Osteoblast (primary cell): ENCODE results near the gene CLEC16A. TPM values are rescaled to one million over a fixed set of nuclear protein-coding genes. Genes with fewer than 3 reads are reported as not detected.

ENCODE experiments used
- DNase-seq: peaks from one replicate; pipeline ENCODE4 v3.0.0; 2011; ENCODE audit warnings: low spot score, mixed read lengths; ENCODE audit not compliant: insufficient read length; ENCODE audit errors: missing footprints
- H2AFZ ChIP-seq: 2 replicates; pipeline ENCODE4 v1.6.0; 2011; ENCODE audit warnings: mild to moderate bottlenecking, low read length
- H3K27ac ChIP-seq: 2 replicates; pipeline ENCODE4 v1.5.1; 2011; ENCODE audit warnings: mild to moderate bottlenecking, low read depth, low read length, moderate library complexity
- H3K27me3 ChIP-seq: 2 replicates; pipeline ENCODE4 v1.6.0; 2012; ENCODE audit warnings: mild to moderate bottlenecking, control low read depth, inconsistent platforms, low read length, moderate library complexity; ENCODE audit not compliant: insufficient read depth
- H3K36me3 ChIP-seq: 2 replicates; pipeline ENCODE4 v1.5.1; 2011; ENCODE audit warnings: mild to moderate bottlenecking, low read length, control low read depth, moderate library complexity; ENCODE audit not compliant: insufficient read depth
- H3K4me1 ChIP-seq: 2 replicates; pipeline ENCODE4 v1.5.1; 2011; ENCODE audit warnings: mild to moderate bottlenecking, low read length, control low read depth, moderate library complexity; ENCODE audit not compliant: insufficient read depth
- H3K4me2 ChIP-seq: 2 replicates; pipeline ENCODE4 v1.6.0; 2011; ENCODE audit warnings: mild to moderate bottlenecking, low read length; ENCODE audit not compliant: insufficient read depth
- H3K4me3 ChIP-seq: fragments of 200-600 bp; sonication (generic); 3 replicates; pipeline ENCODE4 v1.5.1; 2012; ENCODE audit warnings: mild to moderate bottlenecking, low read length, inconsistent platforms; ENCODE audit not compliant: insufficient read depth
- H3K79me2 ChIP-seq: 2 replicates; pipeline ENCODE4 v1.6.0; 2012; ENCODE audit warnings: mild to moderate bottlenecking, low read length, control low read depth, inconsistent platforms; ENCODE audit not compliant: insufficient read depth
- H3K9me3 ChIP-seq: 2 replicates; pipeline ENCODE4 v1.5.1; 2011; ENCODE audit warnings: low read depth, low read length, control low read depth
- H4K20me1 ChIP-seq: 2 replicates; pipeline ENCODE4 v1.6.0; 2012; ENCODE audit warnings: mild to moderate bottlenecking, low read length, control low read depth; ENCODE audit not compliant: insufficient read depth
- total RNA-seq: library from RNA; depleted of rRNA; stranded (reverse); fragments of >200 nt; gene quantifications from 2 replicates; pipeline ENCODE4 v1.2.3, GENCODE V29; 2012
- TF ChIP-seq, protein P1 (sequence below): IDR thresholded peaks from 2 replicates; pipeline ENCODE4 v1.5.1; 2011; ENCODE audit warnings: mild to moderate bottlenecking, low read depth, low read length, moderate library complexity; ENCODE audit errors: extremely low read depth

The CLEC16A gene
- total RNA-seq, 1 donor: 25.7 TPM

DNA sequence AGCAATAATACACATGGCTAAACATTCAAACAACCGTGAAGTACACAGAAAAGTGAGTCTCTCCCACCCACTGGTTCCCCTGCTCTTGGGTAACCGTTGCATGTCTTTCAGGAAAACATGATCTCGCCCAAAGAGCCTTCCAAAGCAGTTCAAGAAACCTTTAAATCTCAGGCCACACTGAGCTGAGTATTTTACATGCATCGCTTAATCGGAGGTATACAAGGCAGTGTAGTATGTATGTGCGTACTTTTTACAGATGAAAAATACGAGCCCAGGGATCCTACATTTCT, 1.4 kb upstream of the CLEC16A start:
- Histone ChIP-seq H3K27ac (no peak overlapping the region), H3K36me3 (peaks cover 6% of the 10 kb centered on the region), H3K4me3 (peak overlapping the region; percentile 81), H3K79me2 (peaks cover 71% of the 10 kb centered on the region), H4K20me1 (peaks cover 50% of the 10 kb centered on the region), H2AFZ (peak overlapping the region; percentile 99), H3K9me3 (no peaks in the 10 kb centered on the region), H3K4me2 (peak overlapping the region; percentile 100), H3K27me3 (no peaks in the 10 kb centered on the region), H3K4me1 (peaks cover 62% of the 10 kb centered on the region)
- TF ChIP-seq, protein P1, sequence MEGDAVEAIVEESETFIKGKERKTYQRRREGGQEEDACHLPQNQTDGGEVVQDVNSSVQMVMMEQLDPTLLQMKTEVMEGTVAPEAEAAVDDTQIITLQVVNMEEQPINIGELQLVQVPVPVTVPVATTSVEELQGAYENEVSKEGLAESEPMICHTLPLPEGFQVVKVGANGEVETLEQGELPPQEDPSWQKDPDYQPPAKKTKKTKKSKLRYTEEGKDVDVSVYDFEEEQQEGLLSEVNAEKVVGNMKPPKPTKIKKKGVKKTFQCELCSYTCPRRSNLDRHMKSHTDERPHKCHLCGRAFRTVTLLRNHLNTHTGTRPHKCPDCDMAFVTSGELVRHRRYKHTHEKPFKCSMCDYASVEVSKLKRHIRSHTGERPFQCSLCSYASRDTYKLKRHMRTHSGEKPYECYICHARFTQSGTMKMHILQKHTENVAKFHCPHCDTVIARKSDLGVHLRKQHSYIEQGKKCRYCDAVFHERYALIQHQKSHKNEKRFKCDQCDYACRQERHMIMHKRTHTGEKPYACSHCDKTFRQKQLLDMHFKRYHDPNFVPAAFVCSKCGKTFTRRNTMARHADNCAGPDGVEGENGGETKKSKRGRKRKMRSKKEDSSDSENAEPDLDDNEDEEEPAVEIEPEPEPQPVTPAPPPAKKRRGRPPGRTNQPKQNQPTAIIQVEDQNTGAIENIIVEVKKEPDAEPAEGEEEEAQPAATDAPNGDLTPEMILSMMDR: no peak
- DNase-seq: peak; percentile 58

DNA sequence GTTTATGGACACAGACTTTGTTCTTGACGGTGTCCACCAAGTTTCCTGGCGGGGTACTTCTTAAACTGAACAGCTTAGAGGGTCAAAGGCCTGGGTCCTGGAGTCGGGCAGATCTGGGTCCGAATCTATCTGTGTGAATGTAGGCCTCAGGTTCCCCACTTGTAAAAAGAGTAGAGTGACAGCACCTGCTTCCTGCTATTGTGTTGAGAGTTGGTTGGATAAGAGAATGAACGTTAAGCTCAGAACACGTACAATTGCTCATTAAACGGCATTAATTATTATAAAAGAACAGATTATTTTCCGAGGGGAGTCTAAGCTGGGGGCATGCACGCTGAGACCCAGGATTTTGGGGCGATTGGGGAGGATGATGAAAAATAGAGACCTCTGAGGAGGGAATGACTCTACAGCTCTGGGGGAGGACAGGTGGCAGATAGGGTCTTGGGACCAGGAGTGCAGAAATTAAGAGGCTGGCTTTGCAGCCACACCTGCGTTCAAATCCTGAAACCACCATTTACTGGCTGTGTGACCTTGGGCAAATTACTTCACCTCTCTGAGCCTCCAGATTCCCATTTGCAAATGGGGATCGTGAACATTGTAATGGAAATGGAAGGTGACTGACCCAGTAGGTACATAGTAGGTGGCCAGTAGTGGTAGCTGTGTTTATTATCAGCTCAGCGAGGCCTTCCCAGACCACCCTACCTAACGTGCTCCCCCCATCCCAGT, 862 bp downstream of the CLEC16A start:
- no peaks in the 10 kb centered on the region for H3K36me3 ChIP-seq
- peak overlapping the region; percentile 94 for H3K4me3 ChIP-seq
- peaks cover 49% of the 10 kb centered on the region for H4K20me1 ChIP-seq
- TF ChIP-seq, protein P1: no peak
- peak overlapping the region; percentile 55 for H3K27ac ChIP-seq
- peak overlapping the region; percentile 93 for H3K4me2 ChIP-seq
- H3K9me3 ChIP-seq: no peaks in the 10 kb centered on the region
- peaks cover 54% of the 10 kb centered on the region for H3K4me1 ChIP-seq
- H2AFZ ChIP-seq: peak overlapping the region; percentile 82
- no peaks in the 10 kb centered on the region for H3K27me3 ChIP-seq
- H3K79me2 ChIP-seq: peaks cover 69% of the 10 kb centered on the region
- no peak for DNase-seq

DNA sequence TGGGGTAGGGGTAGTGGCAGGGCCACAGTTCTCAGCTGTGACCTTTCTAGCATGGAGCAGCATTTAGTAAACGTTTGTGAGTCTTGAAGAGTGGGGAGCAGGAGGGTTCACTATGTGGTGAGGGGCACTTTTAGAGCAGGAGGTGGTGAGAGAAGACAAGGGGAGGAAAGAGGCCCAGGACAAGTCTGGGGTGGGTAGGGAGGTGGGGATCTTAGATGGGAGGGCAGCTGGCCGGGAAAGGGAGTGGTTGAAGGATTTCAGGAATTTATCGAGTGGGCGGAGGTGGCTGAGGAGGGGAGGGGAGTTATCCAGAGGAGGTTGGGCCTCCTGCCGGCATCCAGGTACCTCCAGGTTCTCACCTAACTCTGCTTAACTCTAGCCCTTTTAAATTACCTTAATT, 1.9 kb downstream of the CLEC16A start:
- Histone ChIP-seq H3K9me3 (no peaks in the 10 kb centered on the region), H3K4me2 (peak overlapping the region; percentile 93), H3K27ac (no peak overlapping the region), H3K27me3 (no peaks in the 10 kb centered on the region), H3K79me2 (peaks cover 69% of the 10 kb centered on the region), H2AFZ (no peak overlapping the region), H3K36me3 (no peaks in the 10 kb centered on the region), H3K4me3 (peak overlapping the region; percentile 9), H4K20me1 (peaks cover 48% of the 10 kb centered on the region), H3K4me1 (peaks cover 48% of the 10 kb centered on the region)
- no peak for DNase-seq
- TF ChIP-seq, protein P1: no peak

DNA sequence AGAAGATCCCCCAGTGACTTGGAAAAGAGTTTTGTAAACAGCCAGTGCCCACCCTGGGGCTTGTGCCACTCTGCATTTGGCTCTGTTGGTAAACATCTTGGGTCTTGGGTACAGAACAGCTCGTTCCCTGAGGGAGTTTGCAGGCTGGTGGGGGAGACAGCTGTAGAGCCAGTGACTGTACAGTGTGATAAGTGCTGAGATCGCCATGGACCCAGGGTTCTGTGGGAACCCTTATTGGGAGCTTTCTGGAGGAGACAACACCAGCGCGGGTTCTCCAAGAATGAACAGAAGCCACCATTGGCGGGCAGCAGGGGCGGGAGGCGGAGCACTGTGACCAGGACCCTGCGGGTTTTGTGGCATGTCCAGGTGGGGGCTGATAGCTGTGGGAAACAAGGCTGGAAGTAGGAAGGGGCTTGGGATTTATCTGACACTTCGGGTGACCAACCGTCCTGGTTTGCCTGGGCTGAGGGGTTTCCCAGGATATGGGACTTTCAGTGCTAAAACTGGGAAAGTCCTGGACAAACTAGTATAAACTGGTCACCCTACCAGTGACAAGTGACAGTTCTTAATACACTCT, 2.9 kb downstream of the CLEC16A start:
- Histone ChIP-seq H2AFZ (no peak overlapping the region), H3K27me3 (no peaks in the 10 kb centered on the region), H4K20me1 (peaks cover 53% of the 10 kb centered on the region), H3K27ac (no peak overlapping the region), H3K4me2 (no peak overlapping the region), H3K36me3 (no peaks in the 10 kb centered on the region), H3K9me3 (no peaks in the 10 kb centered on the region), H3K4me3 (no peak overlapping the region), H3K4me1 (peaks cover 47% of the 10 kb centered on the region), H3K79me2 (peaks cover 70% of the 10 kb centered on the region)
- no peak for DNase-seq
- TF ChIP-seq, protein P1: no peak
